Bronchial epithelial cell (primary cell): ENCODE measurements around the gene AHCYL2. TPM values are rescaled to one million over a fixed set of nuclear protein-coding genes. Genes with fewer than 3 reads are reported as not detected.

Experiments used
- DNase-seq: peaks from one replicate; pipeline ENCODE4 v3.0.0-alpha.2; 2010; ENCODE audit warnings: low read depth
- FAIRE-seq: peaks from 2 replicates; lab custom pipeline; 2011; peaks lifted over from hg19 to GRCh38; lab: Jason Lieb, UNC
- H3K27me3 ChIP-seq: 2 replicates; pipeline ENCODE4 v1.5.1; 2011; ENCODE audit warnings: low read length; ENCODE audit not compliant: control insufficient read depth, insufficient read depth
- H3K36me3 ChIP-seq: 2 replicates; pipeline ENCODE4 v1.5.1; 2011; ENCODE audit warnings: low read length; ENCODE audit not compliant: control insufficient read depth, insufficient read depth
- H3K4me3 ChIP-seq: 2 replicates; pipeline ENCODE4 v1.5.1; 2011; ENCODE audit warnings: mild to moderate bottlenecking, low read depth, low read length, control low read depth
- CTCF ChIP-seq: IDR thresholded peaks from 2 replicates; pipeline ENCODE4 v1.5.1; 2011; ENCODE audit warnings: mild to moderate bottlenecking, moderate library complexity, low read length, control low read depth, inconsistent platforms; ENCODE audit not compliant: insufficient read depth, severe bottlenecking
- total RNA-seq: library from RNA; depleted of rRNA; stranded (reverse); fragments of >200 nt; gene quantifications from 2 replicates; pipeline ENCODE4 v1.2.1, GENCODE V29; 2014

Gene AHCYL2
- total RNA-seq, 1 donor from 2014 or later: 5.0 TPM

DNA sequence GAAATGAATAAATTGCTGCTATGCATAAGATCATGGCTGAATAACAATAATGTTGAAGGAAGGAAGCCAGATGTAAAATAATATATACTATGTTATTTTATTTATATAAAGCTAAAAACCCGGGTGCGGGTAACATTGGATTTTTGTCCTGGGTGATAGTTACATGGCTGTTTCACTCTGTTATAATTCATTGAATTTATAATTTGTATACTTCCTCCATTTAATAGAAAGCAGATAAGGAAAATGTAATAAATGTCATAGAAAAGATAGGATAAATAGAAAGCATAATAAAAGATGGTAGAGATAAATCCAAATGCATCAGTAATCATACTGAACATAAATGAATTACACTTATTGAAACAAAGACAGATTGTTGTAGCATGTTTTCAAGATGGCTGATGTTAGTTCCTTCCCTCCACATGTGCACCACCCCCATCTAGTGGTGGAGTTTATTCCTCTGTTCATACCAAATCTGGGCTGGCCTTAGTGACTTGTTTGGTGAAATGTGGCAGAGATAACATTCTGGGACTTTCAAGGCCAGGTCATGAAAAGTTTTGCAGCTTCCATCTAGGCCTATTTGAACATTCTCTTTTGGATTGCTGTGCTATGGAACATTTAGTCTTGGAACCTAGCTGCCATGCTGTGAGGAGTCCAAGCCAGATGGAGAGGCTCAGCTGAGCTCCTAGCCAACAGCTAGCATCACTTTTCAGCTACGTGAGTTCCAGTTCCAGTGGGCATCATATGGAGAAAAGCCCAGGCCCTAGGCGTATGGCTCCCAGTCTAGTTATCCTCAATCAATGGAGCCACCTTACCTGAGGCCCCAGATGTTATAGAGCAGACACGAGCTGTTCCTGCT lies 46.9 kb downstream of the AHCYL2 start:
- DNase-seq: peak; percentile 69
- TF ChIP-seq CTCF: peak; percentile 65
- FAIRE-seq: no peak

DNA sequence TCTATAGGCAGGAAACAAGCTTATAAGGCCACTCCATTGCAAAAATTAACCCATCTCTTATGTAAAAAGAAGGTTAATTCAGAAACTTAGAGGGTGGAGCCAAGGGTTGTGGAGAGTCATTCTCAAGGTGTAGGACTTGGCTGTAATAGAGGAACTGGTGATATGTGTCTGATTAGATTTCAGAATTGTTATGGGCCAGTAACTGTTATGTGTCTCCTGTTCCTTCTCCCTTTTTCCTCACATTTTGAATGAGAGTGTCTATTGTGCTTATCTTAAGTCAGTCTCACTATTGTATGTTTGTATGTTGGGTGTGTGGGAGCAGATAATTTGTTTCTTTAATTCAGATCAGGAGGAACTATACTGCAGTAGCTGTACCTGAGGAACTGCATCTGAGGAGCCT lies 49.1 kb downstream of the AHCYL2 start:
- no peak for TF ChIP-seq CTCF
- Histone ChIP-seq H3K27me3 (no peaks in the 10 kb centered on the region), H3K36me3 (peaks cover 2% of the 10 kb centered on the region), H3K4me3 (no peak overlapping the region)
- DNase-seq: no peak
- no peak for FAIRE-seq

More for the DNA sequence above, 46.9 kb downstream of the AHCYL2 start:
- Histone ChIP-seq H3K4me3 (no peak overlapping the region), H3K27me3 (no peaks in the 10 kb centered on the region), H3K36me3 (peaks cover 2% of the 10 kb centered on the region)

DNA sequence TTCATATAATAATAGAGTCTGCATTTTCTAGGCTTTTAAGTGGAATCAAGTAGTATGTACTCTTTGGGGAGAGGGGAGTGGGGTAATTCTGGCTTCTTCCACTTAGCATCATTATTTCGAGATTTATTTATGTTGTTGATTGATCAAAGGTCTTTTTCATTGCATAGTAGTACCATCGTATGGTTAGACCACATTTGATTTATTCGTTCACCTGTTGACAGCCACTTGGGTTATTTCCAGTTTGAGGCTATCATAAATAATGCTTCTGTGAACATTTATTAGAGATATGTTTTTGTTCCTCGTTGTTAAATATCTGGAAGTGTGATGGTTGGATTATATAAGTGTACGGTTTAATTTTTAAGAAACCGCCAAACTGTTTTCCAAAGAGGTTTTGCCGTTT lies 52.8 kb downstream of the AHCYL2 start:
- H3K4me3 ChIP-seq: no peak overlapping the region
- no peak for TF ChIP-seq CTCF
- FAIRE-seq: no peak

GRCh38 chr7:129278688-129279087 lies 53.9 kb downstream of the AHCYL2 start:
- TF ChIP-seq CTCF: no peak
- Histone ChIP-seq H3K27me3 (no peaks in the 10 kb centered on the region), H3K36me3 (peaks cover 2% of the 10 kb centered on the region), H3K4me3 (no peak overlapping the region)
- DNase-seq: no peak
- FAIRE-seq: no peak

More for the DNA sequence above, 52.8 kb downstream of the AHCYL2 start:
- Histone ChIP-seq H3K36me3 (peaks cover 2% of the 10 kb centered on the region), H3K27me3 (no peaks in the 10 kb centered on the region)
- DNase-seq: no peak

GRCh38 chr7:129279757-129280156 lies 54.9 kb downstream of the AHCYL2 start:
- no peak for TF ChIP-seq CTCF
- Histone ChIP-seq H3K27me3 (no peaks in the 10 kb centered on the region), H3K36me3 (no peaks in the 10 kb centered on the region), H3K4me3 (no peak overlapping the region)
- peak; percentile 85 for DNase-seq
- FAIRE-seq: no peak

GRCh38 chr7:129281163-129281562 lies 56.3 kb downstream of the AHCYL2 start:
- no peak for DNase-seq
- Histone ChIP-seq H3K27me3 (no peaks in the 10 kb centered on the region), H3K4me3 (no peak overlapping the region), H3K36me3 (no peaks in the 10 kb centered on the region)
- FAIRE-seq: no peak
- no peak for TF ChIP-seq CTCF
